ENCODE data around the gene BARHL1. TPM values are rescaled to one million over a fixed set of nuclear protein-coding genes. Genes with fewer than 3 reads are reported as not detected.
A peak's percentile ranks its signal among the peaks of the same experiment; 100 is the strongest.

Gene BARHL1
- polyA plus RNA-seq, 2 of the 4 experiments (the other 2 are of a cell fraction), result not detected

- no peaks in the 10 kb centered on the region for H3K9me3 ChIP-seq
- ChIA-PET CTCF (interaction anchor here (0.9 to 13.9 kb wide), 4 partner anchors 65 to 168 kb away, joined by 3 to 176 read pairs (median 4); partner anchors contain the start of gene CFAP77), POLR2A (no interaction called here)
- H3K4me3 ChIP-seq, result no peak overlapping the region
- WGBS (ENCODE audit: missing lambda C conversion rate), result 56% methylated on average over 12 of the region's 15 CpGs
- no peaks in the 10 kb centered on the region for H3K4me1 ChIP-seq
- DNase-seq (ENCODE audit: low read depth in 1 of 2, low spot score in 1 of 2) (no peak), ATAC-seq (no peak), FAIRE-seq (no peak)
- H3K27ac ChIP-seq, result no peak overlapping the region
- H3K4me2 ChIP-seq, result no peak overlapping the region
- TF ChIP-seq NFE2L2 (conservative IDR thresholded peaks at IDR 0.05; ENCODE audit: low read length), result no peak
- no peak for TF ChIP-seq MYC (IDR thresholded peaks at IDR 0.05; ENCODE audit: borderline replicate concordance, low read length)
- TF ChIP-seq ESRRA (IDR thresholded peaks at IDR 0.05; ENCODE audit: borderline replicate concordance, low read length), result no peak
- TF ChIP-seq ZC3H11A (IDR thresholded peaks at IDR 0.05), result no peak
- no peak for TF ChIP-seq CTCF (IDR thresholded peaks at IDR 0.05)
- no peak for TF ChIP-seq HES2 (IDR thresholded peaks at IDR 0.05)
- TF ChIP-seq SMC3 (IDR thresholded peaks at IDR 0.05), result no peak
- TF ChIP-seq RNF2 (IDR thresholded peaks at IDR 0.05; ENCODE audit: borderline replicate concordance, low read depth), result no peak
- TF ChIP-seq TFCP2L1 (CRISPR knock-in tag; IDR thresholded peaks at IDR 0.05), result no peak
- no peak for TF ChIP-seq RAD21 (conservative IDR thresholded peaks at IDR 0.05 in 1 of 2, IDR thresholded peaks at IDR 0.05 in 1 of 2)
- no peak for TF ChIP-seq FOSB (CRISPR knock-in tag; IDR thresholded peaks at IDR 0.05)
- TF ChIP-seq, protein P1, sequence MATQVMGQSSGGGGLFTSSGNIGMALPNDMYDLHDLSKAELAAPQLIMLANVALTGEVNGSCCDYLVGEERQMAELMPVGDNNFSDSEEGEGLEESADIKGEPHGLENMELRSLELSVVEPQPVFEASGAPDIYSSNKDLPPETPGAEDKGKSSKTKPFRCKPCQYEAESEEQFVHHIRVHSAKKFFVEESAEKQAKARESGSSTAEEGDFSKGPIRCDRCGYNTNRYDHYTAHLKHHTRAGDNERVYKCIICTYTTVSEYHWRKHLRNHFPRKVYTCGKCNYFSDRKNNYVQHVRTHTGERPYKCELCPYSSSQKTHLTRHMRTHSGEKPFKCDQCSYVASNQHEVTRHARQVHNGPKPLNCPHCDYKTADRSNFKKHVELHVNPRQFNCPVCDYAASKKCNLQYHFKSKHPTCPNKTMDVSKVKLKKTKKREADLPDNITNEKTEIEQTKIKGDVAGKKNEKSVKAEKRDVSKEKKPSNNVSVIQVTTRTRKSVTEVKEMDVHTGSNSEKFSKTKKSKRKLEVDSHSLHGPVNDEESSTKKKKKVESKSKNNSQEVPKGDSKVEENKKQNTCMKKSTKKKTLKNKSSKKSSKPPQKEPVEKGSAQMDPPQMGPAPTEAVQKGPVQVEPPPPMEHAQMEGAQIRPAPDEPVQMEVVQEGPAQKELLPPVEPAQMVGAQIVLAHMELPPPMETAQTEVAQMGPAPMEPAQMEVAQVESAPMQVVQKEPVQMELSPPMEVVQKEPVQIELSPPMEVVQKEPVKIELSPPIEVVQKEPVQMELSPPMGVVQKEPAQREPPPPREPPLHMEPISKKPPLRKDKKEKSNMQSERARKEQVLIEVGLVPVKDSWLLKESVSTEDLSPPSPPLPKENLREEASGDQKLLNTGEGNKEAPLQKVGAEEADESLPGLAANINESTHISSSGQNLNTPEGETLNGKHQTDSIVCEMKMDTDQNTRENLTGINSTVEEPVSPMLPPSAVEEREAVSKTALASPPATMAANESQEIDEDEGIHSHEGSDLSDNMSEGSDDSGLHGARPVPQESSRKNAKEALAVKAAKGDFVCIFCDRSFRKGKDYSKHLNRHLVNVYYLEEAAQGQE (IDR thresholded peaks at IDR 0.05), result no peak
- no peak for TF ChIP-seq ZNF302 (CRISPR knock-in tag; IDR thresholded peaks at IDR 0.05)
- TF ChIP-seq HOXB13 (CRISPR knock-in tag; IDR thresholded peaks at IDR 0.05; ENCODE audit: low read depth), result no peak
- no peak for TF ChIP-seq HDAC2 (IDR thresholded peaks at IDR 0.05)
Measured at GRCh38 chr9:132571806-132572600, 10.4 kb upstream of the BARHL1 start.

DNA sequence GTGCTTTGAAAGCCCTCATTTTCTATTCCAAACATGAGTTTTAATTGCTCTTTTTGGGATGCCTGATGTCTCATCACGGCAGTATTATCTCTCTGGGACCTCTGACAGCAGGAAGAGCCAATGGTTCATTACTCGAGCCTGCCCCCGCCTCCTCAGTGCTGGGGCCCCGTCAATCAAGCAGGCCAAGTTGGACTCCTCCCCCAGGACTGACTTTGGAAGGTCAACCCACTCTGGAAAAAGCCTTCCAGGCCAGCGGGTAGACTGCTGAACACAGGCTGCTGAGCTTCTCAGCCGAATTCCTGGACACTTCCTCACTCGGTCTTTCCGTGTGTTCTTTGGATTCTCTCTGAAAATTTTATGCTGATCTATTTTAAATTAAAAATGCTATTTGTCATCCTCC is 9.5 kb upstream of the BARHL1 start:
- POLR2A ChIA-PET, result no interaction called here
- TF ChIP-seq RAD21 (conservative IDR thresholded peaks at IDR 0.05 in 1 of 2, IDR thresholded peaks at IDR 0.05 in 1 of 2) (no peak), PBX3 (IDR thresholded peaks at IDR 0.05) (no peak), RNF2 (IDR thresholded peaks at IDR 0.05; ENCODE audit: borderline replicate concordance, low read depth) (no peak), ZSCAN20 (CRISPR knock-in tag; IDR thresholded peaks at IDR 0.05) (no peak), NFE2L2 (conservative IDR thresholded peaks at IDR 0.05; ENCODE audit: low read length) (no peak), KDM5A (IDR thresholded peaks at IDR 0.05) (no peak), JUN (IDR thresholded peaks at IDR 0.05) (no peak), RFX5 (IDR thresholded peaks at IDR 0.05) (no peak), EHF (CRISPR knock-in tag; IDR thresholded peaks at IDR 0.05) (no peak), PHF8 (IDR thresholded peaks at IDR 0.05; ENCODE audit: borderline replicate concordance, low read depth) (no peak)
- TF ChIP-seq, protein P2, sequence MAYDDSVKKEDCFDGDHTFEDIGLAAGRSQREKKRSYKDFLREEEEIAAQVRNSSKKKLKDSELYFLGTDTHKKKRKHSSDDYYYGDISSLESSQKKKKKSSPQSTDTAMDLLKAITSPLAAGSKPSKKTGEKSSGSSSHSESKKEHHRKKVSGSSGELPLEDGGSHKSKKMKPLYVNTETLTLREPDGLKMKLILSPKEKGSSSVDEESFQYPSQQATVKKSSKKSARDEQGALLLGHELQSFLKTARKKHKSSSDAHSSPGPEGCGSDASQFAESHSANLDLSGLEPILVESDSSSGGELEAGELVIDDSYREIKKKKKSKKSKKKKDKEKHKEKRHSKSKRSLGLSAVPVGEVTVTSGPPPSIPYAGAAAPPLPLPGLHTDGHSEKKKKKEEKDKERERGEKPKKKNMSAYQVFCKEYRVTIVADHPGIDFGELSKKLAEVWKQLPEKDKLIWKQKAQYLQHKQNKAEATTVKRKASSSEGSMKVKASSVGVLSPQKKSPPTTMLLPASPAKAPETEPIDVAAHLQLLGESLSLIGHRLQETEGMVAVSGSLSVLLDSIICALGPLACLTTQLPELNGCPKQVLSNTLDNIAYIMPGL (CRISPR knock-in tag; IDR thresholded peaks at IDR 0.05; ENCODE audit: borderline replicate concordance), result no peak
- TF ChIP-seq, protein P3, sequence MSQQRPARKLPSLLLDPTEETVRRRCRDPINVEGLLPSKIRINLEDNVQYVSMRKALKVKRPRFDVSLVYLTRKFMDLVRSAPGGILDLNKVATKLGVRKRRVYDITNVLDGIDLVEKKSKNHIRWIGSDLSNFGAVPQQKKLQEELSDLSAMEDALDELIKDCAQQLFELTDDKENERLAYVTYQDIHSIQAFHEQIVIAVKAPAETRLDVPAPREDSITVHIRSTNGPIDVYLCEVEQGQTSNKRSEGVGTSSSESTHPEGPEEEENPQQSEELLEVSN (IDR thresholded peaks at IDR 0.05; ENCODE audit: borderline replicate concordance, low read depth), result no peak
- Histone ChIP-seq H3K9me3 (no peaks in the 10 kb centered on the region), H3K4me1 (no peaks in the 10 kb centered on the region), H3K4me2 (no peak overlapping the region), H3K4me3 (no peak overlapping the region), H3K27ac (no peak overlapping the region)
- WGBS (ENCODE audit: missing lambda C conversion rate), result 14% methylated on average over 8 of the region's 8 CpGs
- ATAC-seq, result peak in 1 of 2 experiments; percentile 51; a peak in 3 of 6 replicates
- FAIRE-seq, result no peak
- DNase-seq (ENCODE audit: low read depth in 1 of 2, low spot score in 1 of 2), result peak in 1 of 2 experiments; percentile 20
- CTCF ChIA-PET, result interaction anchor here (1.5 to 13.9 kb wide), 4 partner anchors 10 to 162 kb away, joined by 3 to 176 read pairs (median 10); partner anchors contain the start of genes BARHL1 and CFAP77
